Suprapubic skin (tissue), 4 donors: ENCODE results near the gene OR1D5. TPM values are rescaled to one million over a fixed set of nuclear protein-coding genes. Genes with fewer than 3 reads are reported as not detected.
"Not testable (repeated sequence)": the region's sequence is repeated elsewhere in the genome, so short reads cannot be mapped to it uniquely, and the experiment has no call there.

Source experiments
- DNase-seq, 2 donors: peaks; one replicate each; pipeline ENCODE4 v3.0.0-alpha.2; 2019; ENCODE audit warnings: low spot score in 2 of 2
- H3K27ac ChIP-seq: fragments of 200-600 bp; sonication (generic); one replicate; pipeline ENCODE4 v1.5.1; 2019
- H3K27me3 ChIP-seq: fragments of 200-600 bp; sonication (generic); one replicate; pipeline ENCODE4 v1.5.1; 2019
- H3K36me3 ChIP-seq: fragments of 200-600 bp; sonication (generic); one replicate; pipeline ENCODE4 v1.5.1; 2019
- H3K4me1 ChIP-seq: fragments of 200-600 bp; sonication (generic); one replicate; pipeline ENCODE4 v1.5.1; 2019
- H3K4me3 ChIP-seq: fragments of 200-600 bp; sonication (generic); one replicate; pipeline ENCODE4 v1.5.1; 2019; ENCODE audit warnings: mild to moderate bottlenecking
- H3K9me3 ChIP-seq: fragments of 200-600 bp; sonication (generic); one replicate; pipeline ENCODE4 v1.5.1; 2019
- CTCF ChIP-seq, 2 donors: fragments of 200-600 bp in 1 of 2; fragments of 450-650 bp in 1 of 2; sonication (generic) in 1 of 2; IDR thresholded peaks; one replicate each; pipeline ENCODE4 v1.5.1; 2016 to 2019; ENCODE audit warnings: antibody characterized with exemption in 2 of 2, mild to moderate bottlenecking in 1 of 2, moderate library complexity in 1 of 2
- EP300 ChIP-seq: sonication (generic); formaldehyde crosslinking; IDR thresholded peaks from one replicate; pipeline ENCODE4 v1.6.1; 2017; ENCODE audit warnings: antibody characterized with exemption
- POLR2A ChIP-seq, 2 donors: fragments of 450-650 bp; IDR thresholded peaks; one replicate each; pipeline ENCODE4 v1.6.1; 2017; ENCODE audit warnings: antibody characterized with exemption in 2 of 2, mild to moderate bottlenecking in 2 of 2, moderate library complexity in 2 of 2
- POLR2AphosphoS5 ChIP-seq, 3 donors: sonication (generic); formaldehyde crosslinking; IDR thresholded peaks; one replicate each; pipeline ENCODE4 v1.6.1; 2017; ENCODE audit warnings: antibody characterized with exemption in 3 of 3
- WGBS: methylation state at CpG from one replicate; pipeline ENCODE4 v1.1.5; 2018; 5-methylcytosine and 5-hydroxymethylcytosine counted together
- total RNA-seq, 4 donors: library from RNA; depleted of rRNA; stranded (reverse); fragments of >200 nt; gene quantifications; one replicate each; pipeline ENCODE4 v1.1.0, GENCODE V29; 2016

The OR1D5 gene
- total RNA-seq, 4 donors from 2014 or later: not detected

- Histone ChIP-seq H3K36me3 (peaks cover 5% of the 10 kb centered on the region), H3K9me3 (no peaks in the 10 kb centered on the region), H3K4me3 (no peak overlapping the region), H3K27me3 (peaks cover 8% of the 10 kb centered on the region), H3K4me1 (peaks cover 9% of the 10 kb centered on the region), H3K27ac (no peak overlapping the region)
- 49% methylated on average over 9 of the region's 9 CpGs for WGBS
- TF ChIP-seq POLR2AphosphoS5 (IDR thresholded peaks at IDR 0.05) (no peak), EP300 (no peak), POLR2A (IDR thresholded peaks at IDR 0.05) (no peak), CTCF (IDR thresholded peaks at IDR 0.05) (no peak)
- no peak for DNase-seq
Measured at GRCh38 chr17:3034578-3034920, 28.9 kb downstream of the OR1D5 start.

- Histone ChIP-seq H3K27me3 (peaks cover 8% of the 10 kb centered on the region), H3K27ac (no peak overlapping the region), H3K4me3 (no peak overlapping the region), H3K9me3 (no peaks in the 10 kb centered on the region), H3K36me3 (peaks cover 5% of the 10 kb centered on the region), H3K4me1 (peaks cover 9% of the 10 kb centered on the region)
- DNase-seq: peak in 1 of 2 donors; percentile 40
- 59% methylated on average over 21 of the region's 26 CpGs for WGBS
- TF ChIP-seq POLR2AphosphoS5 (IDR thresholded peaks at IDR 0.05): no peak
- no peak for TF ChIP-seq CTCF (IDR thresholded peaks at IDR 0.05)
- no peak for TF ChIP-seq EP300
- TF ChIP-seq POLR2A (IDR thresholded peaks at IDR 0.05): no peak
Measured at GRCh38 chr17:3033741-3034577, 29.4 kb downstream of the OR1D5 start.

- Histone ChIP-seq H3K36me3 (peaks cover 5% of the 10 kb centered on the region), H3K27me3 (peaks cover 8% of the 10 kb centered on the region), H3K9me3 (no peaks in the 10 kb centered on the region), H3K4me1 (peaks cover 9% of the 10 kb centered on the region), H3K27ac (no peak overlapping the region), H3K4me3 (no peak overlapping the region)
- TF ChIP-seq POLR2AphosphoS5 (IDR thresholded peaks at IDR 0.05) (no peak), POLR2A (IDR thresholded peaks at IDR 0.05) (no peak), CTCF (IDR thresholded peaks at IDR 0.05) (no peak), EP300 (no peak)
- peak in 1 of 2 donors; percentile 34 for DNase-seq
- WGBS: 78% methylated on average over 15 of the region's 15 CpGs
Measured at GRCh38 chr17:3033248-3033640, 30.2 kb downstream of the OR1D5 start.

- peaks cover 5% of the 10 kb centered on the region for H3K36me3 ChIP-seq
- no peak overlapping the region for H3K27ac ChIP-seq
- peak in 1 of 2 donors; percentile 40 for DNase-seq
- TF ChIP-seq CTCF (IDR thresholded peaks at IDR 0.05): no peak
- no peak for TF ChIP-seq POLR2A (IDR thresholded peaks at IDR 0.05)
- no peak for TF ChIP-seq EP300
- TF ChIP-seq POLR2AphosphoS5 (IDR thresholded peaks at IDR 0.05): no peak
- no peaks in the 10 kb centered on the region for H3K9me3 ChIP-seq
- peaks cover 9% of the 10 kb centered on the region for H3K4me1 ChIP-seq
- 87% methylated on average over 20 of the region's 27 CpGs for WGBS
- no peak overlapping the region for H3K4me3 ChIP-seq
- H3K27me3 ChIP-seq: peaks cover 8% of the 10 kb centered on the region
Measured at GRCh38 chr17:3032258-3033247, 30.9 kb downstream of the OR1D5 start.

GRCh38 chr17:3030852-3031470 lies 32.4 kb downstream of the OR1D5 start:
- WGBS: 75% methylated on average over 13 of the region's 14 CpGs
- H3K4me3 ChIP-seq, H3K9me3 ChIP-seq, H3K4me1 ChIP-seq, H3K27me3 ChIP-seq: not testable (repeated sequence)
- peaks cover 17% of the 10 kb centered on the region for H3K36me3 ChIP-seq
- peak overlapping the region; percentile 38 for H3K27ac ChIP-seq
- DNase-seq: peak; percentile 49 to 72
